Activated CD8-positive, alpha-beta memory T cell treated with anti-CD3 and anti-CD28 coated beads for 24 hours (primary cell): ENCODE results near the gene FAF1.
A peak's percentile ranks its signal among the peaks of the same experiment; 100 is the strongest.

Experiments used
- DNase-seq: peaks from one replicate; pipeline ENCODE4 v3.0.0-alpha.2; 2020

The FAF1 gene

DNA sequence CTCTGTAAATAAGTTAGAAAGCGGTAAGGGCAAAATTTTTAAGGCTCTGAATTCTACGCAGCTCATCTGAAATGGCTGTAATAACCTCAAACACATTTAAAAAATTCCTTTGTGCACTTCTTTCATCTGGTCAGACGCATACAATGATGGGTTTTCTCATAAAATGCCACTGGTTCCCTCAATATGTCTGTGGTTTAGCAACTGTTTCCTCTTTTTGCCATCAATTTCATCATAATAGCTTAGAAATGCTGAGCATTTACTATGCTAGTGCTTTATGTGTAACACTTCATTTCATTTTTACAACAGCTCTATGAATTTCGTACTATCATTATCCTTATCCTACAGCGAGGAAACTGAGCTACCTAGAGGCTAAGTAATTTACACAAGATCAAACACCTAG, 501.6 kb downstream of the FAF1 start:
- no peak for DNase-seq

GRCh38 chr1:50454911-50455310, 505.2 kb downstream of the FAF1 start:
- DNase-seq, result no peak

GRCh38 chr1:50453266-50453665, 506.8 kb downstream of the FAF1 start:
- DNase-seq, result no peak

DNA sequence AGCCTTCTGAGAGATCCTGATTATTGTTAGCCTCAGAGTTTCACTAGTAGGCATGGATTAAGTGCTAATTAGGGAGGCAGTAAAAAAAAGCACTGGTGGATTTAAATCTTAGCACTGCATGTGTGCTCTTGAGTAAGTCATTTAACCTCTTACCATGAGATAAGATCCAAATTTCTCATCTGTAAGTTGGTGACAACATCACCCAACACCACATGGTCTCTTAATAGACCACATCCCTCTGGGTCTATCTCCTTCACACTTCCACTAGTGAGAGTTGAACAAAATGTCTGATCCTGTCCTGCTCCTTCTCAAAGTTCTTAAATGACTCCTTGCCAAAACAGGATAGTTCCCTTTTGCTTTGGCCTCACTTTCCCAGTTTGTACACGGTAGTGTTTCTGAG, 507.4 kb downstream of the FAF1 start:
- DNase-seq, result no peak

- no peak for DNase-seq
Measured at GRCh38 chr1:50450861-50451653, 509.0 kb downstream of the FAF1 start.

DNA sequence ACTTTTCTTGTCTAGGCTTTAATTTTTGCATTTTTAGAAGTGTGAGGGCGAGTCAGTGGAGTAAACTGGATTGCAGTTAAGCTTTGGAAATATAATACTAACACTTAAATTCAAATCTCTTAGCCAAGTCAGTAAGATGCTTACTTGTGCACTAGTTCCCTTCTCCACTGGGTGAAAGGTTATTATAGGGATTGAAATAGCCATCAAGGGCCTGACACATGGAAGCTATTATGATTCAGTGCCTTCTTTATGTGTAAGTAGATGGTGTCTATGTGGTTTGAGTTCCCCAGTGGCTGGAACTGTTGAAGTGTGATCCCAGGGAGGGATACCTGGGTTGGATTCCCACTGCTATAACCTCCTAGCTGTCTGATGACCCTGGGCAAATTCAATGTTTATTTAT, 512.1 kb downstream of the FAF1 start:
- DNase-seq, result no peak

- DNase-seq, result no peak
Measured at GRCh38 chr1:50441183-50441582, 518.9 kb downstream of the FAF1 start.

DNA sequence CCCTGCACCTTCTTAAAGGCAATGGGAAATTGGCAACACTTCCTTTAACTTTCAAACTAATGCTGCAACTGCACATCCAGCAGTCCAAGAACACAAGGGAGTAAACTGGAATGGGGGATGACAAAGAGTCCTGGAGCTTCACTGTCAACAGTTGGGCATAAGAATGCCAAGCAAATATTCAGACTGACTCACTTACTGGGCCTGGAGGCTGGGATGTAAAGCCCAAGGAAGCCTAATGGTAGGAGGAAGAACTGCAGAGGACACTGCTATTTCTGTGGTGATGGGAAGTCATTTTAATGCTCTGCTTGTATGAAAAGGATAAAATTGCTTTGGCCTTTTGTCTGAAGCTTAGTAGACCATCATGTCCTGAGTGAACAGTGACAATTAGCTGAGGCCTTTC, 521.1 kb downstream of the FAF1 start:
- no peak for DNase-seq

DNA sequence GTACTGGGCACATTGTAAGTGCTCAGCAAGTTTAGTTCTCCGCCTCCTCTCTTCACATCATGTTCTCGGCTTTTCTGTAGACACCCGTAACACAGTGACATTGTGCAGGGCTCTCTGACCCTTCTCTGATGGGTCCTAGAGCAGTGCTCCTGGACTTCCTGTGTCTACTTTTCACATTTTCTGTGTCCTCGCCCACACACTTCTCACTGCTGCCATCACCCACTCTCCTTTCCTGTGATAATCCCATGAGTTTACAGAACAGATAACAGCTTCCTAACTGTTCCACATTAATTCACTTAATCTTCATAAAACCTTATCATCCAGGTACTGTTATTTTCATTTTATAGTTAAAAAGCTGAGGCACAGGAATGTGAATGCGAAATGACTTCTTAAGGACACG, 523.6 kb downstream of the FAF1 start:
- no peak for DNase-seq

DNA sequence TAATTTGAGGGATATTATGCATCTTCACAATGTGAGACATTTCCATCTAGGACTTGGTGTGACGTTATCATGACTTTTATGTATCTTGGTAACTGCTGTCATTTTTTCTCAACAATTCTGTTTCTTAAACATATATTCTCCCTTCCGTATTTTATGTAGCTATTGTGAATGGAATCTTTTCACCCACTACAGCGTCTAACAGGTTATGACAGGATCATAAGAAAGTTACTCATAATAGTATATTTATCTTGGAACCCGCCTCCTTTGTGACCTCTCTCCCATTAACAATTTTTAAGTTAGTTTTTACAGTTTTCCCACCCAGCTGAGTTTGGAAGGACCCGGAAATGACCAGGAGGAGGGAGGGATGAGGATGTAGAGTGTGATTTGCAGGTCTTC, 530.1 kb downstream of the FAF1 start:
- DNase-seq, result no peak

DNA sequence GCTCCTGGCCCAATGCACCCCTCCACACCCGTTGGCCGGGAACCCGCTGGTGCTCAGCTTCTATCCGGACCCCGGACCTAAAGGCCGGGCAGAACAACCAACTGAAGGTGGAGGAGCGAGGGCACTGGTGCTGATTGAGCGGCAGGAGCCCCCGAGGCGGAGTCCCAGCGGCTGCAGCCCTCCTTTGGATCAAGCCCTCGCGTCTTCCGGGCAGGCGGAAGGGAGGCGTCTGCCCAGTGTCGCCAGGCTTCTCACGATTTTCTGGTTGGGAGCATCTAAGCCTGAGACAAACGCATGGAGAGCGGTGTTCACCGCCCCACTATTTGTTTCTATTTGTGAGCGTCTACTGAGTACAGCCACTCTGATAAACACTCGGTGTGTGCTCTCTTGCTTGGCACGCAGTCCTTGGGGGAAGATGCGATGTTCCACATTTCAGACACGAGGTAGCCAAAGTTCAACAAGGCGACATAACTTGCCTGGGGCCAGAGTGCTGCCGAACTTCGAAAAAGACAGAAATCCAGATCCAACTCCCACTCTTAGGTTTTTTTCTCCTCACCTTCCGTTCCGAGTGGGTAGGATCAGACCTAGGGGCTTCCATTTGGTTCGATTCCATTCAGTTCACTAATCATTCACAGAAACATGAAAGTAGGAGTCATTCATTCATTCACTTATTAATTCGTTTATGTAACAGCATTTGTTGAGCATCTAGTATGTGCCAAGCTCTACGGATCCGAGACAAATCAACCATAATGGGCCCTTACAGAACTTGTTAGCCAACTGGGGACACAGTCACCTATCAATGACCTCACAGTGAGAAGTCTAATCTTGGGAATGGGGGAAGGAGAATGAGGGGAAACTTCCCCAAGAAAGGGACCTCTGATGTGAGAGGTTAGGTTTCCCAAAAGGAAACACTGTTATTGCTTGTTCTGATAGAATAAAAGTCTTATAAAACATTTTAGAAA, 532.0 kb downstream of the FAF1 start:
- peak; percentile 61 for DNase-seq

GRCh38 chr1:50427086-50427817, 532.8 kb downstream of the FAF1 start:
- no peak for DNase-seq

DNA sequence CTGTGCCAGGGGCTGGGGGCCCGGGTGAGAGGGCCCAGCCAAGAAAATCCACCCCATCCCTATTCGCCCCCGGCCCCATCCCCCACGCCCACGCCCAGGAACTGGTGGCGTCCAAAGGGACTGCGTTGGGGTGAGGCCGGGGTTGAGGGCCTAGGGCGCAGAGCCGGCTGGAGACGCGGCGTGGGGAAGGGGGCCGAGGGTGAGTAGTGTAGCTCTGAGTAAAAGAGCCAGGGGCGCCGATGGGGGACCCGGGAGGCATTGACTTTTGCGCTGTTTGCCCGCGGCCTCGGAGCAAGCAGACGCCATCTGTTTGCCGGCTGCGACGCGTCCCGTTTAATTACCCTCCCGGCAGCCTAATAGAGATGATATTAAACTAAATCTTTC, 533.4 kb downstream of the FAF1 start:
- no peak for DNase-seq

GRCh38 chr1:50426108-50426700, 533.9 kb downstream of the FAF1 start:
- no peak for DNase-seq

GRCh38 chr1:50425376-50426107, 534.5 kb downstream of the FAF1 start:
- DNase-seq, result no peak

GRCh38 chr1:50424884-50425375, 535.1 kb downstream of the FAF1 start:
- DNase-seq, result no peak

DNA sequence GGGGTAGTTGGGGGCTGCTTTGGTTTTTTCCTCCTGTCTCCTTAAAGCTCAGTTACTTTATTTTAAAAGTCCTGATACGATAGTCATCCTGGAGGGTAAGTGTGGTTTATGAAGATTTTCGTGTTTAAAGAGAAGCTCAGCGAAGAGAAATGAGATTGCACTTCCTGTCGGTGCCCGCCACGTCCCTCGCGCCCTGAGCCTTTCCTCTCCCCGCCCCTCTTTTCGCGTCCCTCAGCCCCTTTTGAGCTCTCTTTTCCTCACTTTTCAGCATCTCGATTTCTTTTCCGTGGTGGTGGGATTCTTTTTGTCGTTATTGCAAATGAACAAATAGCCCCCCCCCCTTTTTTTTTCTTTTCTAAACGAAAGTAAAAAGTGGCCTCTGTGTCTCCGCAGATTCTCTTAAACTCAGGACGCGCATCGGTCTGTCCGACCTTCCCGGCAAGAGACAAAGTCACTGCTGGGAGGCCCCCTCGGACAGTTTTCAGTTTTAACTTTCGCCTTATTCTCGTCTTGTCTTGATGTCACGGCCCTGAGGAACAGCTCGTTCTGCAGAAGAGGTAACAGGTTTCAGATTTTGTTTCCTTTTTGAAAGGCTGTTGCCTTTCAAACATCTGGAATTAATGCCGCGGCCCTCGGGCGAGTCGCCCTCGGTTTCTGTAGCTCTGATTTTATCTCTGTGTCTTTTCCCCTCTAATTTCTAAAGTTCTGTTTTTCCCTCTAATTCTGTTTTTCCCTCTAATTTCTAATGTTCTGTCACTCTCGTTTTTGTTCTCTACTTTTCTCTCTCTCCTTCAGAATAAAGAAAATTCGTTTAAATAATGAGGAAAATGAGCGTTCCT, 535.8 kb downstream of the FAF1 start:
- no peak for DNase-seq

DNA sequence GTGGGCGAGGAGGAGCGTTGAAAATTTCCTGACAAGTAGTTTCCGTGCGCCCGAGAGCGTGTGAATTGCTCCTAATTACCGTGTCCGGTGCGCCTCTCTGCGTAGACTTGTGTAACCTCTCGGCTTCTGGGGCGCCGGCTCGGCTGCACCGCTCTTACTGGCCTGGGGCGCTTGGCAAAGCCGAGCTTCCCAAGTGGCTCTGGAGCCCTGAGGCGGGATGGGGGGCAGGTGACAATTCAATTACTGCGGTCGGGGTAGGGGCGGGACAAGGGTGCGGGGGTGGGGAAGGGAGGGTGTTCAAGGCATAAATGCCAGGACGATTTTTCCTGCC, 536.4 kb downstream of the FAF1 start:
- DNase-seq, result peak; percentile 64

DNA sequence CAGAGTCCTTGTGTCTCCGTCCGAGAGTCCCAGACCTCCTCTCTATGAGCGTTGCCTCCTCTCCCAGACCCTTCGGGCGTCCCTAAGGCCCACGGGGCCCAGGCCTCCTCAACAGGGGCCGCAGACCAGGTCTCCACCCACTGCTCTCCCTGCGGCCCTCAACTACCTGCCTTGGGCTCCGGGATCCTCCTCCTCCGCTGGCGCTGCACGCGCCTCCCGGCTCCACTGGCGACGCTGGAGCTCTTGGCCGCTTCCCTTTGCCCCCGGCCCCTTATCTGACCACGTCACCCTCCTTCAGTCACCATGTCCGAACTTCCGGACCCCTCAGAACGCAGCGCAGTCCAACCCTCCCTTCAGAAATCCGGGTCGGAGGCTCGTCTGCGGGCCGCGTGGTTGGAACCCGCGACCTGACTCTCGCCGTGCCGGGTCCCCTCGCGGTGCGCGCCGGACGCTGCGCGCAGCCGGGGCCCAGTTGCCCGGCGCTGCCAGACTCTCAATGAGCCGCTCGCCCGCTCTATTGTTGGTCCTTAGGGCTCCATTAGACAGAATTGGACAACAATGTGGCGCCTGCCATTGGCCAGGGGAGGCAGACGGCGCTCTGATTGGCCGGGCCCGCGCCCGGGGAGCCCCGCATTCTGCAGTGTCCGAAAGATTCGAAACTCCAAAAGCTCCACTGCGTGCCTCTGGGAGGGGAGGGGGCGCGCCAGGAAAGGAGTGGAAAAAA, 537.0 kb downstream of the FAF1 start, which contains the start of gene DMRTA2:
Gene DMRTA2 (minus strand): TSS at position 498 of the 724 bp plus-strand sequence. CDS start 1,907 bp downstream, outside the sequence.
- no peak for DNase-seq

DNA sequence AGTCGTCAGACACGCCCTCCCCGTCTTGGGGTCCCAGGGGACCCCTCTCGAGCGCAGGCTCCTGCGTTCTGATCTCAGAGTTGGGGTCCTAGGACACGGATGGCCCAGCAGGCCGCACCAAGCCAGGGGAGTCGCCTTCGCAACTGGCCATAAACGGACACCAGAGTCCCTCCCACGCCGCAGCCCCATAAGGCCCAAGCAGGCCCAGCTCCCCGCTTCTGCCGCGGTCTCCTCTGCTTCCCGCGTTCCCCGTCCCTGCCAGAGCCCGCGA, 537.5 kb downstream of the FAF1 start:
- DNase-seq, result no peak
